HepG2 (cell line): ENCODE results near the gene CHAF1A. TPM values are rescaled to one million over a fixed set of nuclear protein-coding genes. Genes with fewer than 3 reads are reported as not detected.

Source experiments
- ATAD3A ChIP-seq: sonication (generic); formaldehyde crosslinking; IDR thresholded peaks from 2 replicates; pipeline ENCODE4 v1.4.0; 2020; ENCODE audit warnings: missing genetic modification reagents
- CBX5 ChIP-seq: sonication (generic); formaldehyde crosslinking; IDR thresholded peaks from 2 replicates; pipeline ENCODE4 v1.4.0; 2020; ENCODE audit warnings: missing genetic modification reagents, borderline replicate concordance
- CHD4 ChIP-seq: fragments of 200-600 bp; sonication (generic); IDR thresholded peaks from 2 replicates; pipeline ENCODE4 v1.7.0; 2017; ENCODE audit warnings: mild to moderate bottlenecking, low read length, borderline replicate concordance
- DPF2 ChIP-seq: sonication (generic); formaldehyde crosslinking; IDR thresholded peaks from 2 replicates; pipeline ENCODE4 v1.4.0; 2020; ENCODE audit warnings: mild to moderate bottlenecking, low read depth, missing genetic modification reagents, borderline replicate concordance
- HNRNPL ChIP-seq: fragments of 200-400 bp; formaldehyde crosslinking; IDR thresholded peaks from 2 replicates; pipeline ENCODE4 v1.6.1; 2017; ENCODE audit warnings: mild to moderate bottlenecking, low read depth, low read length
- MED8 ChIP-seq: sonication (generic); formaldehyde crosslinking; IDR thresholded peaks from 2 replicates; pipeline ENCODE4 v1.8.1; 2023; ENCODE audit warnings: mild to moderate bottlenecking, missing genetic modification reagents; ENCODE audit not compliant: insufficient replicate concordance
- PHF21A ChIP-seq: sonication (generic); formaldehyde crosslinking; IDR thresholded peaks from 2 replicates; pipeline ENCODE4 v1.5.0; 2020; ENCODE audit warnings: mild to moderate bottlenecking, missing genetic modification reagents
- PPARG ChIP-seq: conservative IDR thresholded peaks from 2 replicates; pipeline ENCODE4 v1.6.1; 2016; ENCODE audit warnings: missing biosample characterization, missing genetic modification reagents
- SALL1 ChIP-seq: sonication (generic); formaldehyde crosslinking; IDR thresholded peaks from 2 replicates; pipeline ENCODE4 v1.8.0; 2022; ENCODE audit warnings: mild to moderate bottlenecking, missing genetic modification reagents
- SIX4 ChIP-seq: sonication (generic); formaldehyde crosslinking; IDR thresholded peaks from 2 replicates; pipeline ENCODE4 v1.4.0; 2020; ENCODE audit warnings: missing genetic modification reagents
- TCF12 ChIP-seq, 2 experiments: fragments of 450-650 bp in 1 of 2; sonication (generic) in 1 of 2; formaldehyde crosslinking in 1 of 2; IDR thresholded peaks; 2 replicates each; pipeline versions ENCODE4 v1.6.1 to v1.8.0; 2017 to 2022; ENCODE audit warnings: antibody characterized with exemption in 1 of 2, mild to moderate bottlenecking in 1 of 2, missing genetic modification reagents in 1 of 2, moderate library complexity in 1 of 2
- TRIM24 ChIP-seq: sonication (generic); formaldehyde crosslinking; IDR thresholded peaks from 2 replicates; pipeline ENCODE4 v1.8.0; 2022; ENCODE audit warnings: mild to moderate bottlenecking, missing genetic modification reagents
- XRCC5 ChIP-seq: fragments of 200-400 bp; formaldehyde crosslinking; optimal IDR thresholded peaks from 2 replicates; pipeline ENCODE3; 2017; ENCODE audit warnings: mild to moderate bottlenecking, low read length
- ZFYVE20 ChIP-seq: sonication (generic); formaldehyde crosslinking; IDR thresholded peaks from 2 replicates; pipeline ENCODE4 v1.8.0; 2023; ENCODE audit warnings: low read depth, mild to moderate bottlenecking, moderate library complexity, missing genetic modification reagents, borderline replicate concordance
- ZNF101 ChIP-seq: sonication (generic); formaldehyde crosslinking; IDR thresholded peaks from 2 replicates; pipeline ENCODE4 v1.4.0; 2020; ENCODE audit warnings: mild to moderate bottlenecking, low read depth, missing genetic modification reagents, borderline replicate concordance
- ZNF232 ChIP-seq: sonication (generic); formaldehyde crosslinking; IDR thresholded peaks from 2 replicates; pipeline ENCODE4 v1.4.0; 2020; ENCODE audit warnings: missing genetic modification reagents, borderline replicate concordance
- ZNF264 ChIP-seq: sonication (generic); formaldehyde crosslinking; IDR thresholded peaks from 2 replicates; pipeline ENCODE4 v1.4.0; 2020; ENCODE audit warnings: missing genetic modification reagents
- ZNF775 ChIP-seq: sonication (generic); formaldehyde crosslinking; IDR thresholded peaks from 2 replicates; pipeline ENCODE4 v1.4.0; 2020; ENCODE audit warnings: missing genetic modification reagents, mild to moderate bottlenecking, moderate library complexity, borderline replicate concordance
- ZNF788 ChIP-seq: sonication (generic); formaldehyde crosslinking; IDR thresholded peaks from 2 replicates; pipeline ENCODE4 v1.5.0; 2020; ENCODE audit warnings: mild to moderate bottlenecking, missing genetic modification reagents, borderline replicate concordance
- polyA plus RNA-seq, 8 experiments: library from polyadenylated mRNA; depleted of rRNA in 3 of 8; stranded (reverse) in 7 of 8; unstranded in 1 of 8; fragments of >200 nt; fragmentation: Illumina TruSeq in 4 of 8; extraction: Trizol in 4 of 8; gene quantifications; 2 replicates each; pipeline versions ENCODE4 v1.2.1 to v1.2.3, GENCODE V29; 2011 to 2016; ENCODE audit warnings: low read depth in 4 of 8, missing spikeins in 1 of 8, mixed read lengths in 1 of 8; ENCODE audit not compliant: insufficient read depth in 1 of 8
- total RNA-seq, 5 experiments: library from RNA; depleted of rRNA; stranded (reverse); fragments of >200 nt; fragmentation: Illumina TruSeq; extraction: Trizol; gene quantifications; 2 replicates each; pipeline ENCODE4 v1.2.3, GENCODE V29; 2016; ENCODE audit warnings: low read depth in 1 of 5
- TF ChIP-seq, protein P1 (sequence below): IDR thresholded peaks from 2 replicates; pipeline ENCODE4 v1.4.0; 2020; ENCODE audit warnings: mild to moderate bottlenecking, missing genetic modification reagents
- TF ChIP-seq, protein P2 (sequence below): sonication (generic); formaldehyde crosslinking; IDR thresholded peaks from 2 replicates; pipeline ENCODE4 v1.8.0; 2022; ENCODE audit warnings: mild to moderate bottlenecking, missing genetic modification reagents
- TF ChIP-seq, protein P3 (sequence below): sonication (generic); formaldehyde crosslinking; IDR thresholded peaks from 2 replicates; pipeline ENCODE4 v1.4.0; 2020; ENCODE audit warnings: mild to moderate bottlenecking, missing genetic modification reagents

CHAF1A gene
- total and polyA plus RNA-seq, 2 of the 13 experiments (the other 11 are each of a cell fraction or from before 2014, with no cell fraction given): 11.0 to 34.8 TPM

DNA sequence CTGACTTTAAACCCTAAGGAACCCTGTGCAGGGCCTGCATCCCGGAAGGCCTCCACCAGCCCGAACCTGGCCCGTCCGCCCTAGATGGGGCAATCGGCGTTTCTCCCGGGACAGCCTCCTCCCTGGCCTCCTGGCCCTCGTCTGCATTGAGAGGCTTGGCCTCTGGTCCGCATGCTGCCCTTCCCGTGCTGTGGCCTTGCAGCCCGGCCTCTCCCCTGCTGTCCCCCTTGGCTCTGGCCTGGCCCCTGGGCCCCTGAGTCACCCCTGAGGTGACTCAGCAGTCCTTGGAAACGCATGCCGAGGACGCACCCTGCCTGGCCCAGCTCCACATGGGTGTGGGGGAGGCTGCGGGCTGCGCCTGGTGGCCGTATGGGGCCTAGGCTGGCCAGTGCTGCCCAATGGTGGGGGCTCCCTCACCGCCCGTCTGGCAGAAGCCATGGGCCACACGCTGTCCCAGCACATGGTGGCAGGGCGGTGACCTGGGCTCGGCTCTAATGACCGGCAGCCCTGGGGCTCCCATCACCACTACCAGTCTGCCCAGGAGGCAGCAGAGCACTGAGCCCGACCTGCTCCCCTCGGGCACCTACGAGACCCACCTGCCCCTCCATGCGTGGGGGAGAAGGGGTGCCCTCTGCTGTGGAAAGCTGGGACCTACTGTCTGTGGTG lies 27.8 kb upstream of the CHAF1A start (continued):
- TF ChIP-seq ZFYVE20 (CRISPR knock-in tag) (no peak), ZNF232 (CRISPR knock-in tag) (peak; percentile 52; the same call in 1 of the 2 replicates), SALL1 (CRISPR knock-in tag) (peak; percentile 92), ZNF264 (CRISPR knock-in tag) (no peak), CBX5 (peak; percentile 91; the same call in 1 of the 2 replicates), MED8 (CRISPR knock-in tag) (peak; percentile 83), ZNF101 (CRISPR knock-in tag) (no peak), XRCC5 (peak; percentile 68), DPF2 (CRISPR knock-in tag) (peak; percentile 64; the same call in 1 of the 2 replicates), SIX4 (CRISPR knock-in tag) (0 out of 2 replicates have a peak, but pooled peaks have one; percentile 45), ATAD3A (CRISPR knock-in tag) (no peak), PHF21A (CRISPR knock-in tag) (peak; percentile 43; the same call in 1 of the 2 replicates), ZNF788 (CRISPR knock-in tag) (peak; percentile 78), ZNF775 (CRISPR knock-in tag) (no peak; the same call in 1 of the 2 replicates), TRIM24 (CRISPR knock-in tag) (no peak), HNRNPL (peak; percentile 84; the same call in 1 of the 2 replicates), CHD4 (peak; percentile 51; the same call in 1 of the 2 replicates), PPARG (peak; percentile 72; the same call in 1 of the 2 replicates), TCF12 (IDR thresholded peaks at IDR 0.05) (no peak), TCF12 (CRISPR knock-in tag; IDR thresholded peaks at IDR 0.05) (peak; percentile 86; the same call in 1 of the 2 replicates)
- TF ChIP-seq, protein P1, sequence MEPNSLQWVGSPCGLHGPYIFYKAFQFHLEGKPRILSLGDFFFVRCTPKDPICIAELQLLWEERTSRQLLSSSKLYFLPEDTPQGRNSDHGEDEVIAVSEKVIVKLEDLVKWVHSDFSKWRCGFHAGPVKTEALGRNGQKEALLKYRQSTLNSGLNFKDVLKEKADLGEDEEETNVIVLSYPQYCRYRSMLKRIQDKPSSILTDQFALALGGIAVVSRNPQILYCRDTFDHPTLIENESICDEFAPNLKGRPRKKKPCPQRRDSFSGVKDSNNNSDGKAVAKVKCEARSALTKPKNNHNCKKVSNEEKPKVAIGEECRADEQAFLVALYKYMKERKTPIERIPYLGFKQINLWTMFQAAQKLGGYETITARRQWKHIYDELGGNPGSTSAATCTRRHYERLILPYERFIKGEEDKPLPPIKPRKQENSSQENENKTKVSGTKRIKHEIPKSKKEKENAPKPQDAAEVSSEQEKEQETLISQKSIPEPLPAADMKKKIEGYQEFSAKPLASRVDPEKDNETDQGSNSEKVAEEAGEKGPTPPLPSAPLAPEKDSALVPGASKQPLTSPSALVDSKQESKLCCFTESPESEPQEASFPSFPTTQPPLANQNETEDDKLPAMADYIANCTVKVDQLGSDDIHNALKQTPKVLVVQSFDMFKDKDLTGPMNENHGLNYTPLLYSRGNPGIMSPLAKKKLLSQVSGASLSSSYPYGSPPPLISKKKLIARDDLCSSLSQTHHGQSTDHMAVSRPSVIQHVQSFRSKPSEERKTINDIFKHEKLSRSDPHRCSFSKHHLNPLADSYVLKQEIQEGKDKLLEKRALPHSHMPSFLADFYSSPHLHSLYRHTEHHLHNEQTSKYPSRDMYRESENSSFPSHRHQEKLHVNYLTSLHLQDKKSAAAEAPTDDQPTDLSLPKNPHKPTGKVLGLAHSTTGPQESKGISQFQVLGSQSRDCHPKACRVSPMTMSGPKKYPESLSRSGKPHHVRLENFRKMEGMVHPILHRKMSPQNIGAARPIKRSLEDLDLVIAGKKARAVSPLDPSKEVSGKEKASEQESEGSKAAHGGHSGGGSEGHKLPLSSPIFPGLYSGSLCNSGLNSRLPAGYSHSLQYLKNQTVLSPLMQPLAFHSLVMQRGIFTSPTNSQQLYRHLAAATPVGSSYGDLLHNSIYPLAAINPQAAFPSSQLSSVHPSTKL: peak; percentile 80
- TF ChIP-seq, protein P2, sequence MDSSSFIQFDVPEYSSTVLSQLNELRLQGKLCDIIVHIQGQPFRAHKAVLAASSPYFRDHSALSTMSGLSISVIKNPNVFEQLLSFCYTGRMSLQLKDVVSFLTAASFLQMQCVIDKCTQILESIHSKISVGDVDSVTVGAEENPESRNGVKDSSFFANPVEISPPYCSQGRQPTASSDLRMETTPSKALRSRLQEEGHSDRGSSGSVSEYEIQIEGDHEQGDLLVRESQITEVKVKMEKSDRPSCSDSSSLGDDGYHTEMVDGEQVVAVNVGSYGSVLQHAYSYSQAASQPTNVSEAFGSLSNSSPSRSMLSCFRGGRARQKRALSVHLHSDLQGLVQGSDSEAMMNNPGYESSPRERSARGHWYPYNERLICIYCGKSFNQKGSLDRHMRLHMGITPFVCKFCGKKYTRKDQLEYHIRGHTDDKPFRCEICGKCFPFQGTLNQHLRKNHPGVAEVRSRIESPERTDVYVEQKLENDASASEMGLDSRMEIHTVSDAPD (CRISPR knock-in tag): peak; percentile 81
- TF ChIP-seq, protein P3, sequence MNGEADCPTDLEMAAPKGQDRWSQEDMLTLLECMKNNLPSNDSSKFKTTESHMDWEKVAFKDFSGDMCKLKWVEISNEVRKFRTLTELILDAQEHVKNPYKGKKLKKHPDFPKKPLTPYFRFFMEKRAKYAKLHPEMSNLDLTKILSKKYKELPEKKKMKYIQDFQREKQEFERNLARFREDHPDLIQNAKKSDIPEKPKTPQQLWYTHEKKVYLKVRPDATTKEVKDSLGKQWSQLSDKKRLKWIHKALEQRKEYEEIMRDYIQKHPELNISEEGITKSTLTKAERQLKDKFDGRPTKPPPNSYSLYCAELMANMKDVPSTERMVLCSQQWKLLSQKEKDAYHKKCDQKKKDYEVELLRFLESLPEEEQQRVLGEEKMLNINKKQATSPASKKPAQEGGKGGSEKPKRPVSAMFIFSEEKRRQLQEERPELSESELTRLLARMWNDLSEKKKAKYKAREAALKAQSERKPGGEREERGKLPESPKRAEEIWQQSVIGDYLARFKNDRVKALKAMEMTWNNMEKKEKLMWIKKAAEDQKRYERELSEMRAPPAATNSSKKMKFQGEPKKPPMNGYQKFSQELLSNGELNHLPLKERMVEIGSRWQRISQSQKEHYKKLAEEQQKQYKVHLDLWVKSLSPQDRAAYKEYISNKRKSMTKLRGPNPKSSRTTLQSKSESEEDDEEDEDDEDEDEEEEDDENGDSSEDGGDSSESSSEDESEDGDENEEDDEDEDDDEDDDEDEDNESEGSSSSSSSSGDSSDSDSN (CRISPR knock-in tag): peak; percentile 92
